Left renal pelvis (tissue), 4 donors: ENCODE data around the gene AP2A2. TPM values are rescaled to one million over a fixed set of nuclear protein-coding genes. Genes with fewer than 3 reads are reported as not detected.
"Not testable (repeated sequence)": the region's sequence is repeated elsewhere in the genome, so short reads cannot be mapped to it uniquely, and the experiment has no call there.

Experiments used
- DNase-seq, 4 donors: peaks; one replicate each; pipeline ENCODE4 v3.0.0-alpha.2; 2013; ENCODE audit warnings: low read depth in 4 of 4, low spot score in 3 of 4
- polyA plus RNA-seq, 4 donors: library from polyadenylated mRNA; unstranded; fragments of 120-200 nt; gene quantifications; one replicate each; pipeline ENCODE4 v1.2.1, GENCODE V29; 2013; ENCODE audit not compliant: insufficient read length in 4 of 4

AP2A2 gene
- polyA plus RNA-seq, 4 donors, result 65.5 to 128 (median 107) TPM

- DNase-seq, result no peak
Measured at GRCh38 chr11:1010551-1011319, 85.1 kb downstream of the AP2A2 start.

- no peak for DNase-seq
Measured at GRCh38 chr11:1011320-1011698, 85.6 kb downstream of the AP2A2 start.

DNA sequence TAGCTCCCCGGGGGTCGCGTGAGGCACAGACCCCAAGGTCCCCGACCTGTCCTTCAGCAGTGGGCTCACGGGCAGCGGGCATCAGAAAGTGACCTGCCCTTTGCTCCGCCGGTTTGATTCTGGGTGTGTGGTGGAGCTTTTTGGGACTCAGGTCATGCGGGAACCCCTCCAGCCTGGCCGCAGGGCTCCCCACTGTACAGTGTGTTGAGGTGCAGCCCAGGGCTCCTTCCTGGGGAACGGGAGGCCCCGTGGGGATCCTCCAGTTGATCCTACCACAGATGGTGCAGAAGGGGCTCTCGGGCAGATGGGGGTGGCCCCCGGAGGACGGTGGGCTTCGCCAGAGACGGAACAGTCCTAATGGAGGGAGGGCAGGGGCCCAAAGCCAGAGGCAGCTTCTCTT is 86.6 kb downstream of the AP2A2 start:
- DNase-seq, result no peak

DNA sequence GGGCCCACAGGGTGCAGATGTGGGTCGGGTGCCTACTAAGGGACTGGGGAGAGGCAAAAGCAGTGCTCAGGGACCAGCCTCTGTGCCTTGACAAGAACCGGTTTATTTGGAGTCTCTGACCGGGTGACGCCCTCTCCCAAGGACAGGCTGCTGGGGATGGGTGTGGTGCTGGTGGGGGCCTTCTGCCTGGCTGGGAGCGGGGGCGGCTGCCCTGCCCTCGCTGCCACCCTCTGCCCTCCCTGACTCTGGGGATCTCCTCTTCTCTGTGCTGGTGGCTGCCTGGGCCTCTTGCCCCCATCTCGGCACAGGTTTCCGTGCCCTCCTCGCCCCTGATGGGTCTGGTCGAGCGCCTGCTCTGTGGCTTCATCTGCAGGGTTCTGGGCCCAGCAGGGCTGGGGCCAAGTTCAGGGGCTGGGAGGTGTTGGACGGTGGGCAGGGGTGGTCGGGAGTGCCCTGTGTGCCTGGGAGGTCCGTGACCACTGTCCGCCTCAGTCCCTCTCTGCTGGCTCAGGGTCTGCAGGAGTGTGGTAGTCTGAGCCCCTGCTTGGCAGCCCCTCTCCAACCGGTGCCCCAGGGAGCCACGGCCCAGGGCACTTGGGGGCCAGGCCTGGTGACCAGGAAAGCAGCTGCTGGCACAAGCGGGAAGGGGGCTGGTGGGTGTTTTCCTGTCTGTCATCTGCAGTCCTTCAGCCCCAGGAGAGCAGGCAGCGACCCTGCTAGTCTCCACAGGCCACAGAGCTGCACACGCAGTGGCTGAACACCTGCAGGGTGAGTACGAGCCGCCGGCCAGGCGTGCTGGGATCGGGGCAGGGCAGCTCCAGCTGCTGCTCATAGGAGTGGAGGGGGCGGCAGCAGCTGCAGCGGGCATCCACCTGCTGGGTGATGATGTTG is 87.3 kb downstream of the AP2A2 start:
- no peak for DNase-seq

GRCh38 chr11:1013631-1013935 is 87.9 kb downstream of the AP2A2 start:
- DNase-seq, result no peak

DNA sequence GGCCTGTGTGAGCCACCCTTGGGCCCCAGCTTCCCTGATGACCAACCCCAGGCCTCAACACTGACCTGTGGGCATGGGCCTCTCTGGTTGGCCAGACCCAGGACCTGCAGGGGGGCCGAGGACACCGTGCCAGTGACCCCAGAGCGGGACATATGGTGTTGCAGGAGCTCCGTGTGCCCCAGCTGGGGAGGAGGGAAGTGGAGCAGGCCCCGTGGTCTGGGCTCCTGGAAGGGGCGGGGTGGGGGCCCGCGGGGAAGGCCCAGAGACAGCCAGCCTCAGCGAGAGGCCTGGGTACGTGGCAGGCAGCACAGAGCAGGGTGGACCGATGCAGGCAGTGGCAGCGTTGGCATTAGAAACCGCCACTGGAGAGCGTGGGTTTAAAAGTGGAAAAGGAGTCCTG is 88.6 kb downstream of the AP2A2 start:
- DNase-seq, result no peak

- no peak for DNase-seq
Measured at GRCh38 chr11:1015064-1015463, 89.4 kb downstream of the AP2A2 start.

GRCh38 chr11:1015826-1016545 is 90.3 kb downstream of the AP2A2 start:
- DNase-seq, result no peak

GRCh38 chr11:1016610-1017126 is 91.0 kb downstream of the AP2A2 start:
- not testable (repeated sequence) for DNase-seq

DNA sequence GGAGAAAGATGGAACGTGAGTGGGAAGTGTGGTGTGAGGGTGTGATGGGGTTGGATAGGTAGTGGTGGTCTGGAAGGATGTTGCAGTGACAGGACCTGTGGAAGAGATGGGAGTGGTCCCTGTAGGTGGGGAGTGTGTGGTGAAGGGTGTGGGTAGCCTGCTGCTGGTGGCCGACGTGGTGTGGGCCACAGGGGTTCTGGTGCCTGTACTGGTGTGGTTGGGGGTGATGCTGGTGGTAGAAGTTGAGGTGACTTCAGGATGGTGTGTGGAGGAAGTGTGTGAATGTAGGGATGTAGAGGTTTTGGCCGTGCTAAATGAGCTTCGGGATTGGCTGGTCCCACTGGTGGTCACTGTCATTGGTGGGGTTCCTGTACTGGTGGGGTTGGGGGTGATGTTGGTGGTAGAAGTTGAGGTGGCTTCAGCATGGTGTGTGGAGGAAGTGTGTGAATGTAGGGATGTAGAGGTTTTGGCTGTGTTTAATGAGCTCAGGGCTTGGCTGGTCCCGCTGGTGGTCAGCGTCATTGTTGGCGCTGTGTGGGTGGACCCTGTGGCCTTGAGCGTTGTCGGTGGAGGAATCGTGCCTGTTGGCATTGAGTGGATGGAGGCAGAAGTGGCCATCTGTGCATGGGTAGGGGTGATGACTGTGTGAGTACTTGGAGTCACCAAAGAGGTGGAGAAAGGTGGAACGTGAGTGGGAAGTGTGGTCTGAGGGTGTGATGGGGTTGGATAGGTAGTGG is 91.8 kb downstream of the AP2A2 start:
- no peak for DNase-seq

DNA sequence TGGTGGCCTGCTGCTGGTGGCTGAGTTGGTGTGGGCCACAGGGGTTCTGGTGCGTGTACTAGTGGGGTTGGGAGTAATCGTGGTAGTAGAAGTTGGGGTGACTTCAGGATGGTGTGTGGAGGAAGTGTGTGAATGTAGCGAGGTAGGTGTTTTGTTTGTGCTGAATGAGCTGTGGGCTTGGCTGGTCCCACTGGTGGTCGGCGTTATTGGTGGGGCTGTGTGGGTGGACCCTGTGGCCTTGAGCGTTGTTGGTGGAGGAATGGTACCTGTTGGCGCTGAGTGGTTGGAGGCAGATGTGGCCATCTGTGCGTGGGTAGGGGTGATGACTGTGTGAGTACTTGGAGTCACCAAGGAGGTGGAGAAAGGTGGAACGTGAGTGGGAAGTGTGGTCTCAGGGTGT is 92.4 kb downstream of the AP2A2 start:
- no peak for DNase-seq

DNA sequence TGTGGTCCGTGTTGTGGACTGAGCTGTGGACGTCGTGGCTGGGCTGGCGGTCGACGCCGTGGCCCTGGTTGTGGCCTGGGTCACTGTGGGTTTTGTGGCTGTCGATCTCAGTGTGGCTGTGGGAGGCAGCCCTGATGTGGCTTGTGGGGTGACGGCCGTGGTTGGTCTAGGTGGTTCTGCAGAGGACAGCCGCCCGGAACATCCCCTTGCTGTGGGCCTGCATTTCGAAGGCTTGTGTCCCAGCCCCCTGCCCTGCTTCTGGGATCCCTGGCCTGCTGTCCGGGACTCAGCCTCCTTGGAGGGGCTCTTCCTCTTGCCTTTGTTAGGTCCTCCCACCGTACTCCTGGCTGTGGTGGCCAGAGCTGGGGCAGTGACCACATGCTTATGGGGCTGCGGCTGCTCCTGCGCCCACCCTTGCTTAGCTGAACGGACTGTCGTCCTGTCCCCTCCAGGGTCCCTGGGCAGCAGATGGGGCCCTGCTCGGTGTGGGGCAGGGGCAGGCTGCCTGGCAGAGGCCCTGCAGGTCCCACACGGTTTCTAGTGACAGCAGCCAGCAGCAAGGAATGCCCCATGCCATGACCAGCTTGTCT is 93.7 kb downstream of the AP2A2 start:
- DNase-seq, result no peak

- no peak for DNase-seq
Measured at GRCh38 chr11:1020211-1020905, 94.7 kb downstream of the AP2A2 start.

DNA sequence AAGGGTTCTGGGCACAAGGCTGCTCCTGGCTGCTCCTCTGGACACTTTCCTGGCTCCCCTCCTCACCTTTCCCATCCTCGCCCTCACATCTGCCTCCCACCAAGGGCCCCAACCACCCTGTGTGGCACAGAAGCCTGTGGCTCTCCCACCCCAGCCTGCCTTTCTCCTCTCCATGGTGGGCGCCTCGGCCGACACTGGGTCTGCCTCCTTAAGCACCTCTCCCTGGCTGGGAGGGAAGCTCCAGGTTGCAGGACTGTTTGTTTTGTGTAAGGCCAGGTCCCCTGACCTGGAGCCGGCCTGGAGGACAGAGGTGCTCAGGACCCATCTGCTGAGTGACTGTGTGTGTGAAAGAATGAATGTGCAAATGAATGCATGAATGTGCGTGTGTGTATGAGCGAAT is 96.7 kb downstream of the AP2A2 start:
- DNase-seq, result no peak

- no peak for DNase-seq
Measured at GRCh38 chr11:1022908-1023810, 97.5 kb downstream of the AP2A2 start.

DNA sequence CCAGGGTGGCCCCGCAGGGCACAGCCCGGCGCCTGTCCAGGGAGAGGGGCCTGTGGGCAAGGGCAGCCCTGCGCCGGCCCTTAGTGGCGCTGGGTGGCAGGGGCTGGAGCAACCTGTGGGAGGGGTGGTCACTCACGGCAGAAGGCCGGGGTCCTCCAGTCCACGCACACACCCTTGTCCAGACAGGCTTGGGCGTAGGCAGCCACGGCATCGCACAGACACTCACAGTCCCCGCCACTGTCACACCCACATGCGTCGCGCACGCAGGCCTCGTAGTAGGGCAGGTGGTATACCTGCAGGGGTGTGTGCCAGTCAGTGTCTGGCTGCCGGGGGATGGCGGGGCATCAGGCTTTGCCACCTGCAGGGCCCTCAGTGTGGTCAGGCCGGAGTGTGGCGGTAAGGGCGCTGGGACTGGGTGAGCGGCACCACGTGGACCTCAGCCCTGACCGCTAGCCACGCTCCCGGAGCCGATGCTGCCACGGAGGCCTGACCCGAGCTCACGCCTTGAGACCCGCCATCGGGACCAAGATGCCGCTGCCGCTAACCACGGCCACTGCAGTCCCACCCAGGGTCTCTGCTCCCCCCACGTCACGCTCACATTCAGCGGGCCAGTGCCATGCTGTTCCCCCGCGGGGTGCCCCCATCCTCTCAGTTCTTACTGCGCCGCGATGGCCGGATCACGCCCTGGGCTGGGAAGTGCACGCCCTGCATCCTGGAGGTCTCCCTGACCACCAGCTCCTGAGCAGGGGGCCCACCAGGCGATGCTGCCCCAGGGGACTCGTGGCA is 98.3 kb downstream of the AP2A2 start:
- no peak for DNase-seq

DNA sequence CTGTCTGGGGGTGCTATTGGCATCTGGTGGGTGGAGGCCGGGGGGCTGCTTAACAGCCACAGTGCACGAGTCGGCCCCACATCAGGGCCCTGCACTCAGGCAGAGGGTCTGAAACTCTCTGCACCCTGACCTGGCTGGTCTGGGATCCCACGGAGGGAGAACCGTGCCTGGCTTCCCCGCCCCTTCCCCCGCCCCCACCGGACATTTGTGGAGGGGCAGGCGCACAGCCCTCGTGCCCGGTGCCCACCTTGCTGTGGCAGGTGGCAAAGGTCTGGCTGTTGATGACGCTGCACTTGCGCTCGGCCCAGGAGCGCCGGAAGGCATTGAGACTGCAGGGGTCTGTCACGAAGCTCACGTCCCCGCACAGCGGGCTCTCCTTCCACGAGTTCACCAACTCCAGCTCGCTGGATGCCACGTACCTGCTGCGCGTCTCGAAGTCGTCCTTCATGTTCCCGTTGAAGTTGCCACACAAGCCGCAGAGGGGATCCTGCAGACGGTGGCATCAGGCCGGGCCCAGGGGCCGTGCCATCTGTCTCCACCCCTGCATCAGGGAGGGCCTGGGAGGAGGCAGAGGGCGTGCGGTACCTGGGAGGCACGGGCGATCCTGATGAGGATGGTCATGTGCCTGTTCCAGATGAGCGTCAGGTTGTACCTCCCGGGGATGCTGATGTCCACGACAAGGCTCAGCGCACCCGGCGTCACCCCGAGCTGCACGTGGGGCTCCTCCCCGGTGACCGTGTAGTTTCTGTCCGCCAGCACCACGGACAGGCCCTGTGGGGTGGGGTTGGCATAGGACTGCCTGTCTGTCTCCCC is 99.1 kb downstream of the AP2A2 start:
- DNase-seq, result no peak
